DMS53 (cell line): ENCODE measurements around the gene POP5.
"Not testable (repeated sequence)": the region's sequence is repeated elsewhere in the genome, so short reads cannot be mapped to it uniquely, and the experiment has no call there.

Experiments
- DNase-seq: peaks from one replicate; lab custom pipeline; 2025; lab: John Stamatoyannopoulos, UW

Gene POP5

DNA sequence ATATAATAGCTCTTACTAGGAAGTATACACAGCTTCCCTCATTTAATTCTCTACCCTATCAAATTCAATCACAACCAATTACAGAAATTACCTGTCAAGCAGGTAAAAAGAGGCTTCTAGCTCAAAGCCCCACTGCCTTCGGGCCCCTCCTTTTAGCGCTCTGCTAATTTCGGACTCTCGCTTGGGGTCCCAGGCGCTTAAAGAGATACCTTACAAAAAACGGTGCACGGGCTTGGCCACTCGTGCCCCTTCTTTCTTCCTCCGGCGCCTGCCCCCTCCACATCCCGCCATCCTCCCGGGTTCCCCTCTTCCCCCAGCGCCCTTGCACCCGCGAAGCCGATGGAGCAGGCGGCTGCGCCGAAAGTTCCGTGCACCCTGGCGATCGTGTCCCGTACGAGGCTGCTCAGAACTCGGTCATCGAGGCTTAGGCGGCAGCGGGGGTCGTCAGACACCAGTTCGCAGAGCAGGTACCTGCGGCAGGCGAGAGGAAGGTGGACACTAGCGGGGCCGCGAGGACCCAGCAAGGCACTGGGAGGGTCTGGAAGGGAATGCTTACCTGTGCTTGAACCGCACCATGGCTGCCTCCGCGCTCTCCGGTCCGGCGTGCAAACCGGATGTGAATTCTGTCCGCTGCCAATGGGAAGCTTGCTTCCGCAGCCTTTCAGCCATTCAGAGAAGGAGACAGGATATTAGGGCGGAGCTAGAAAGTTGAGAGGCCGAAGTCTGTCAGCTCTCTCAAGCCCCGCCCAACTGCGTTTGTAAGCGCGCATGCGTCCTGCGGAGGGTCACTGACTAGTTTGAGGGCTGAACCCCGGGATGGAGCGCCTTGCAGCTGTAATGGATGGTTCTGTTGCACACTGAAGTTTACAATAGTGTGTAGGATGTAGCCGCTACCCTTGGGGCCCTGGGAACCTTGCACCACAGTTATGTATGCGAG, at the start of gene POP5:
Gene POP5, minus strand, starts transcription at position 616 of the 937 bp plus-strand sequence. Its CDS starts 40 bp downstream, at position 576.
- peak; percentile 100 for DNase-seq

DNA sequence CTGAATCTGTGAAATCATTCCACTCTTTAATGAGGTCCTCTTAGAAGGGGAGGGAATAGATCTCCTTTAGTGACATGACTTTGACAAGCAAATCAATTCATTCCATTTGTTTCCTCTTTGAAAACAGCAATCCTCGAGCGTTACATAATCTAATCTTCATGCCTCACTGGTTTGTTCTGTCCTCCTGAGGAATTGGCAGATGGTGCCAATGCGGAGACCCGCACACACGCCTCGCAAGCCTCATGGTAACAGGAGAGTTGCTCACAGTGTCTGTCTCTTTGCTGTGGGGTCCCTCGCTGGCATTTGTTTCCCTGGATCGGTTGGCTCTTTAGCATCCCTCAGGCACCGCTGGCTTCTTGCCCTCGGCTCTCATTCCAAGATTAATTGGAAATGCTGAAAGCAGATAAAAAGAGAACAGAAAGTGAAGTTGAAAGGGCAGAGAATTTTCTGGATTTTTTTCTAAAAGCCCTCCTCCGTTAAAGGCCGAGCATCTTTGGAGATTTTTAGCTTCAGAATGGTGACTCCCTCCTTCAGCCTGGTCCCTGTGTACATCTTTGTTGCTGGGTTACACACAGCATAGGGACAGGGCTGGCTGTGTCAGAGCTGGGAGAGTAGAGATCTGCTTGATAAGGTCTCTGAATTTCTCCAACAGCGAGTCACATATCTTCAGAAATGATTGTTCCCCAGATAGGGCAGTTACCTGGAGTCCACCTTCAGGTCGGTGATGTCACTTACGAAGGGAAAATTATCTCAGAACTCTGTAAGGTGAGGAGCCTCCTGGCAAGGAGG, 49.1 kb upstream of the POP5 start:
- no peak for DNase-seq

DNA sequence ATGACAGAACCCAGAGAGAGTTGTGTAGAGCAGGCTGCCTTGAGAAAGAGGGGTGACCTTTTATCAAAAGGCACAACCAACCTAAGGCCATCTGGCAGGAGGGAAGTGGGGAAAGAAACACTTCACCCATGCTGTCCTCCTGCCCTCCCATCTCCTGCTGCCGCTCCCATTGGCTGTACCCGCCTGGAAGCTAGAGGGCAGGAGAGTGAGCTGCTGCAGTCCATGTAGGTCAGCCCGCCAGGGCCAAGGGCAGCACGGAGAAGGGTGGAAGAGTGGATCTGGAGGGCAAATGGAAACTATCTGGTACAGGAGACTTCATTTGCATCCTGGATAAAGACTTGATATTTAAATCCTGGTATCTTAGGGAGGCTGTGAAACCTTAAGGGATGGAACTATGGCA, 47.7 kb upstream of the POP5 start:
- DNase-seq: peak; percentile 56

DNA sequence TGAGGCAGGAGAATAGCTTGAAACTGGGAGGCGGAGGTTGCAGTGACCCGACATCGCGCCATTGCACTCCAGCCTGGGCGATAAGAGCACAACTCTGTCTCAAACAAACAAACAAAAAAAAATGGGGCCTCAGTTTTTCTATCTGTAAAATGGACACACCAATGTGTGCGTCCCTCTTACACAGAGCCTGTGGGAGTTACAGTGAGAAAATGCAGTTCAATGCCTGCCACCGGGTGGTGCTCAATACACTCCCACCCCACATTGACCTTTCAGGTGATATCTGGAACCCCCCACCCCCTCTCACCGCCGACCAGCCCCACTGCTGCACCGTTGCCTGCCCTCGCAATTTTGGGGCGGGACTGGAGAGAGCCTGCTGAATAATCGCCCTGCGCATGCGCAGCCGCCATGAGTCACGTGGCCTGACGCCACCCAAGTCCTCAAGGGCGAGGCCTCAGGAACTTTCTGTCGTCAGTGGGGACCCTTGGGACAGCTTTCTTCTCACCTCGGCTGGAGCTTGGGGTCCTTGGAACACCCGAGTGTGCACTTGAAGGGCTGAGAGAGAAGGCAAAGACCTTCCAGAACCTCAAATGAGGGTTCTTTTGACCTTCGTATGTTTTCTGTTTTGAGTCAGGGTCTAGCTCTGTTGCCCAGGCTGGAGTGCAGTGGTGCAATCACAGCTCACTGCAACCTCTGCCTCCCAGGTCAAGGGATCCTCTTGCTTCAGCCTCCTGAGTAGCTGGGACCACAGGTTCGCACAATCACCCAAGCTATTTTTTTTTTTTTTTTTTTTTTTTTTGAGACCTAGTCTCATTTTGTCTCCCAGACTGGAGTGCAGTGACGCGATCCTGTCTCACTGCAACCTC, 44.6 kb upstream of the POP5 start:
- peak; percentile 75 for DNase-seq

GRCh38 chr12:120620624-120621023, 39.4 kb upstream of the POP5 start:
- peak; percentile 40 for DNase-seq

DNA sequence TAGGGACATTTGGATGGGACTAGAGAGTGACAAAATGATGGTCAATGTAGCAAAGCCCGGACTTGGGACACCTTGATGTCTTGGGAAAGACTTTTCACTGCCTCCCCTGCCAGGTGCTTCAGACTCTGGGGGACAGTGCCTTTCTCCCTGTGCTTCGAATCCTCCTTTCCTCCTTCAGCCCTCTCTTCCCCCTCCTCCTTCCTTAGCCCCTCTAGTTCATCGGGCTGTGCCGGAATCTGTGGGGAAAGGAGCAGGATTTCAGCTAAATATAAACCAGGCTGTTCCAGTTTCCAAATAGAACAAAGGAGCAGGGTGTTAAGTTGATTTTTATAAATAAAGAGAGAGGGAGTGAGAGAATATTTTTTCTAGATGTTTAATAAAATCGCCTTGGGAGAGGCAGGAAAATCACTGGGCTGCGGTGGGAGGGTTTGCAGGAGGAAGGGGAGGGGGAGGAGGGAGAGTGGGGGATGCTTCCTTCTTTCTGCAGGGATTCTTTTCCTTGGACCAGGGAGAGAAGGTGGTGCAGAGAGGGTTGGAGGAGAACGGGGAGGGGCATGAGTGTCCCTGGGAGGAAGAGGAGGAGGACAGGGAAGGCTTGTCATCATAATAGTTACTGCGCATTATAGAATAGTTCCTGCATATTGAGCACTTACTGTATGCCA, 37.9 kb upstream of the POP5 start:
- DNase-seq: no peak

- DNase-seq: not testable (repeated sequence)
These were observed 36.6 kb upstream of the POP5 start for GRCh38 chr12:120617767-120618166.

DNA sequence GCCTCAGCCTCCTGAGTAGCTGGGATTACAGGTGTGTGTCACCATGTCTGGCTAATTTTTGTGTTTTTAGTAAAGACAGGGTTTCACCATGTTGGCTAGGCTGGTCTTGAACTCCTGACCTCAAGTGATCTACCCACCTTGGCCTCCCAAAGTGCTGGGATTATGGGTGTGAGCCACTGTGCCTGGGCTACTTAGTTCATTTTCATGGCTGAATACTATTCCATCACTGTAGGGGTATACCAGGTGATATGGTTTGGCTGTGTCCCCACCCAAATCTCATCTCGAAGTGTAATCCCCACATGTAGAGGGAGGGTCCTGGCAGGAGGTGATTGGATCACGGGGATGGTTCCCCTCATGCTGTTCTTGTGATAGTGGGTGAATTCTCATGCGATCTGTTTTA, 36.0 kb upstream of the POP5 start:
- DNase-seq: not testable (repeated sequence)

DNA sequence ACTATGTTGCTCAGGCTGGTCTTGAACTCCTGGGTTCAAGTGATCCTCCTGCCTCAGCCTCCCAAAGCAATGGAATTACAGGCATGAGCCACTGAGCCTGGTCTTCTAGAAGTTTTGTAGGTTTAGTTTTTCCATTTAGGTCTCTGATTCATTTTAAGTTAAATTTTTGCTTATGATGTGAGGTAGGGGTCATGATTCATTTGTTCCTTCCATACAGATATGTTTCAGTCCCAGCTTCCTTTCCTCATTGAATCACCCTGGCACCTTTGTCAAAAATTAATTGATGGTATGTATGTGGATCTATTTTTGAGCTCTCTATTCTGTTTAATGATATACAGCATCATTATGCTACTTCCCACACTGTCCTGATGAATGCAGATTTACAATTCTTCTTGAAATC, 33.6 kb upstream of the POP5 start:
- no peak for DNase-seq

- not testable (repeated sequence) for DNase-seq
These were observed 30.3 kb upstream of the POP5 start for GRCh38 chr12:120611534-120611933.

DNA sequence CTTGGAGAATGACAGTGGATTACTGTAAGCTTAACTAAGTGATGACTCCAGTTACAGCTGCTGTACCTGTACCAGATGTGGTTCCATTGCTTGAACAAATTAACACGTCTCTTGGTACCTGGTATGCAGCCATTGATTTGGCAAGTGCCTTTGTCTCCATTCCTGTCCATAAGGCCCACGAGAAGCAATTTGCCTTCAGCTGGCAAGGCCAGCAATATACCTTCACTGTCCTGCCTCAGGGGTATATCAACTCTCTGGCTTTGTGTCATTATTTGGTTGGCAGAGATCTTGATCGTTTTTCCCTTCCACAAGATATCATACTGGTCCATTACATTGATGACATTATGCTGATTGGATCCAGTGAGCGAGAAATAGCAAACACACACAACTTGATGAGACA, 29.4 kb upstream of the POP5 start:
- no peak for DNase-seq

GRCh38 chr12:120602416-120602815, 21.2 kb upstream of the POP5 start:
- not testable (repeated sequence) for DNase-seq

DNA sequence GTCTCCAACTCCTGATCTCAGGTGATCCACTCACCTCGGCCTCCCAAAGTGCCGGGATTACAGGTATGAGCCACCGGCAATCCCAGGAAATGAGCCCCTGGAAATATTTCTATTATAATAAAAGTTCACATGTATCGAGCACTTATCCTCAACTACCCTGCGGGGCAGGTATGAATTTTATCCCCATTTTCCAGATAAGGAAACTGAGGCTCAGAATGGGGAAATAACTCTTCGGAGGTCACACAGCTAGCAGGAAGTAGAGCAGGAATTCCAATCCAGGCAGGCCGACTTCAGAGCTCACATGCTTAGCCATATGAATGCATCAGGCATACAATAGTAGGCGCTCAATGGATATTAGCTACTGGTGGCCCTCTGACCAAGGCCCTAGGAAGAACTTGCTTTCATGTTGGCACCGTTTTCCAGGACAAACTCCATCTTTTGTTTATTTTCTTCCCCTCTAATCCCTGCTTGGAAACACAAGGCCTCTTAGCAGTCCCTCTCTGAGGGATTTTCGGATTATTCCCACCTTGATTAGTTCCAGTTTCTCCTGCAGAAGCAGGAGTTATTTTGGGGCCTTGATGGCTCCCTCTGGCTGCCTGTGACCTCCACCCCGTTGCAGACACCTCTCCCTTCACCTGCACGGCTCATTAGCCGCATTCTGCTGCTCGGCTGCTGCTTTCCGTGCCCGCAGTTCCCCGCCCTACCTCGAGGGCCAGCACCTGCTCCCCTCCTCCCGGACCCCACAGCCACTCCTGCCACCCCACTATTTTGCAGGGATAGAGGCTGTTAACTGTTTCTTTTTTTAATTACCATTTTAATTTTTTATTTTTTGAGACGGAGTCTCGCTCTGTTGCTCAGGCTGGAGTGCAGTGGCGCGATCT, 18.7 kb upstream of the POP5 start:
- no peak for DNase-seq

DNA sequence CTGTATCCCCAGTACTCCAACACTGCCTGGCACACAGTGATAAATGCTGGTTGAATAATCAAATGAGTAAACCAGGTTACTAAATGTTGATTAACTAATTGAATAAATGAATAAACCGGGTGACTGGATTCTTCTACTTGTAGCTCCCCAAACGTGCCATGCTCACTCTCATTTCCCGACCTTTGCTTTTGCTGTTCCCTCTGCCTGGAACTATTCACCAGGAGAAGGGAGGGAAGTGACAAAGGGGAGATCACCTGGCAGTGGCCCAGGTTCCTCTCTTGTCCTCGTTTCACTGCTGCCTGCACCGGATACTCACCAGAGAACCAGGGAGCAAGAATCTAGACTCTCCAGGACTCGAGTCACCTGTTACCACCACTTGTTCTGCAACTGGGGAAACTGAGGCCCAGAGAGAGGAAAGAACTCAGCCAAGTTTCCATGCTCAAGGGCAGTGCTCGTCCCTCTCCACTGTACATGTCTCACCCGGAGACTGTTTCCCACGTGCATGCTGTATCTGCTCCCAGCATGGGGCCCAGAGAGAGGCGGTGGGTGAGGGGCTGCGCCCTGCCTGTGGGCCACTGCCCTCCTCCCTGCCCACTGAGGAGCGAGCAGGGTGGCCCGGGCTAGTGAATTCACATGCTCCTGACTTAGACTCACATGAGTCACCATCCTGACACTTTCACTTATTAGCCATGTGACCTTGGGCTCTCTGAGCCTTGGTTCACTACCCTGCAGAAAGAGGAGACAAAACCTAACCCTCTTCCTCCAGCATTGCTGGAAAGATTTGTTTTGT, 17.7 kb upstream of the POP5 start:
- peak; percentile 61 for DNase-seq

- no peak for DNase-seq
These were observed 16.7 kb upstream of the POP5 start for GRCh38 chr12:120597861-120598260.

- DNase-seq: no peak
These were observed 15.7 kb upstream of the POP5 start for GRCh38 chr12:120596901-120597300.

GRCh38 chr12:120592121-120593049, 11.2 kb upstream of the POP5 start:
- DNase-seq: no peak

- no peak for DNase-seq
These were observed 9.7 kb upstream of the POP5 start for GRCh38 chr12:120590741-120591407.
